ENCODE results near the gene CAPN2.

CAPN2 gene

DNA sequence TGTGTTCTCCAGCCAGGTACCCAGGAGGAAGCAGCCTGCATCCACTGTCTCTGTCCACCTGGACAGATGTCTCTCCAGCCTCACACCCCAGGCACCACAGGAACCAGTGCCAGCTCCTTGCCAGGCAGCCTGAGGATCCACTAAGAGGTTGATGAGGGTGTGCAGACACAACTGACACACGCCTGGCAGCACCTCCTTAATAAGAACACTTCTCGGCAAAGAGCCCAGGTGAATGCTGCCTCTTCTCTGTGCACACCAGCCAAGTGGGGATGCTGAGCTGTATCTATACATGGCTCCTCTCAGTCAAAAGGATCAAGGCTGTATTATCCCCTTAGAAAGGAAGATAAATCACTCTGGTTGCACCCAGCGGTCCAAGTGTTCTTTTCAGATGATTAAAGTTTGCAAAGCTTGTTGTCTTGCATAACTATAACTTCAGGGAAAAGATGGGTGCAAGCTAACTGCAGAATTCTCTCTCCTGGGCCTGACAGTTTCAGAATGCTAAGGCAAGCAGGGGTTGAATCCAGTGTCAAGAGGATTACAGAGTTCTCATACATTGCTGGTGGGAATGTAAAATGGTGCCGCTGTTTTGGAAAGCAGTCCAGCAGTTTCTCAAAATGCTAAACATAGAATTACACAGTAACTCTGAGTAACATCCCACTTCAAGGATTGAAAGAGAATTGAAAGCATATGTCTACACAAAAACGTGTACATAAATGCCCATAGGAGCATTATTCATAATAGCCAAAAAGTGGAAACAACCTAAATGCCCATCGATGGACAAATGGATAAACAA is 43.1 kb upstream of the CAPN2 start (continued):
- TF ChIP-seq, protein P1, sequence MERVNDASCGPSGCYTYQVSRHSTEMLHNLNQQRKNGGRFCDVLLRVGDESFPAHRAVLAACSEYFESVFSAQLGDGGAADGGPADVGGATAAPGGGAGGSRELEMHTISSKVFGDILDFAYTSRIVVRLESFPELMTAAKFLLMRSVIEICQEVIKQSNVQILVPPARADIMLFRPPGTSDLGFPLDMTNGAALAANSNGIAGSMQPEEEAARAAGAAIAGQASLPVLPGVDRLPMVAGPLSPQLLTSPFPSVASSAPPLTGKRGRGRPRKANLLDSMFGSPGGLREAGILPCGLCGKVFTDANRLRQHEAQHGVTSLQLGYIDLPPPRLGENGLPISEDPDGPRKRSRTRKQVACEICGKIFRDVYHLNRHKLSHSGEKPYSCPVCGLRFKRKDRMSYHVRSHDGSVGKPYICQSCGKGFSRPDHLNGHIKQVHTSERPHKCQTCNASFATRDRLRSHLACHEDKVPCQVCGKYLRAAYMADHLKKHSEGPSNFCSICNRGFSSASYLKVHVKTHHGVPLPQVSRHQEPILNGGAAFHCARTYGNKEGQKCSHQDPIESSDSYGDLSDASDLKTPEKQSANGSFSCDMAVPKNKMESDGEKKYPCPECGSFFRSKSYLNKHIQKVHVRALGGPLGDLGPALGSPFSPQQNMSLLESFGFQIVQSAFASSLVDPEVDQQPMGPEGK (tag by site-specific recombination; IDR thresholded peaks at IDR 0.05), result no peak
- TF ChIP-seq, protein P2, sequence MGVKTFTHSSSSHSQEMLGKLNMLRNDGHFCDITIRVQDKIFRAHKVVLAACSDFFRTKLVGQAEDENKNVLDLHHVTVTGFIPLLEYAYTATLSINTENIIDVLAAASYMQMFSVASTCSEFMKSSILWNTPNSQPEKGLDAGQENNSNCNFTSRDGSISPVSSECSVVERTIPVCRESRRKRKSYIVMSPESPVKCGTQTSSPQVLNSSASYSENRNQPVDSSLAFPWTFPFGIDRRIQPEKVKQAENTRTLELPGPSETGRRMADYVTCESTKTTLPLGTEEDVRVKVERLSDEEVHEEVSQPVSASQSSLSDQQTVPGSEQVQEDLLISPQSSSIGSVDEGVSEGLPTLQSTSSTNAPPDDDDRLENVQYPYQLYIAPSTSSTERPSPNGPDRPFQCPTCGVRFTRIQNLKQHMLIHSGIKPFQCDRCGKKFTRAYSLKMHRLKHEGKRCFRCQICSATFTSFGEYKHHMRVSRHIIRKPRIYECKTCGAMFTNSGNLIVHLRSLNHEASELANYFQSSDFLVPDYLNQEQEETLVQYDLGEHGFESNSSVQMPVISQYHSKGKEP (tag by site-specific recombination; IDR thresholded peaks at IDR 0.05), result no peak
- TF ChIP-seq ZNF112 (tag by site-specific recombination; IDR thresholded peaks at IDR 0.05), result no peak

DNA sequence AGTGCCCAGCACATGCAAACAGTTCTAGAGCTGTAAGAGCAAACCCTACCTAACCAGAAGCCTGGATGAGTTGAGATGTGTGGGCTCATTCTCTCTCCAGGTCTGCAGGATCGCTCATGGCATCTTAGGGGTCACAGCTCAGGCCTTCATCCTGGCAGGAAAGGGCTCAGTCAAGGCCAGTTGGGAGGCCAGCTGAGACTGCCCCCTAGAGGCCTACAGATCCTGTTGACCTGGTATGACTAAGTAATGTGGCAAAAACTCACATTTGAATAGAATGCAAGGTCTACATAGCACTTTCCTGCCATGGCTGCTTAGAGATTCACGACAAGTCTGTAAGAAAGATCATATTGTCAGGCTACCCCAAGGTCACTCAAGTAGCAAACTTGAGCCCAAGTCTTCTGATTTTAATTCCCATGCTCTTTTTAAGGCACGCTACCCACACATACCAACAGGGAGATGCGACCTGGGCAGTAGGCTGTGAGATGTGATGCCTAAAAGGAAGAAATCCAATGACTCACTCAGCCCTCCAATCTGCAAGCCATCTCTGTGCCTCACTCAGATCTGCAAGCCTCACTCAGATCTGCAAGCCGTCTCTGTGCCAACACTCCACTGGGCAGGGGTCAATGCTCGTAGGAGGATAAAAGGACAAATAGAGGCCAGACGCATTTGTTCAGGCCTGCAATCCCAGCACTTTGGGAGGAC is 41.7 kb upstream of the CAPN2 start:
- CTCF ChIA-PET, result interaction anchor here (0.5 to 3.6 kb wide), 36 partner anchors 8 to 592 kb away, joined by 3 to 29 read pairs (median 4); no protein-coding TSS in a partner anchor
- H3K27ac ChIP-seq (ENCODE audit: extremely low read depth, low read depth, low read length), result no peak overlapping the region
- TF ChIP-seq, protein P3, sequence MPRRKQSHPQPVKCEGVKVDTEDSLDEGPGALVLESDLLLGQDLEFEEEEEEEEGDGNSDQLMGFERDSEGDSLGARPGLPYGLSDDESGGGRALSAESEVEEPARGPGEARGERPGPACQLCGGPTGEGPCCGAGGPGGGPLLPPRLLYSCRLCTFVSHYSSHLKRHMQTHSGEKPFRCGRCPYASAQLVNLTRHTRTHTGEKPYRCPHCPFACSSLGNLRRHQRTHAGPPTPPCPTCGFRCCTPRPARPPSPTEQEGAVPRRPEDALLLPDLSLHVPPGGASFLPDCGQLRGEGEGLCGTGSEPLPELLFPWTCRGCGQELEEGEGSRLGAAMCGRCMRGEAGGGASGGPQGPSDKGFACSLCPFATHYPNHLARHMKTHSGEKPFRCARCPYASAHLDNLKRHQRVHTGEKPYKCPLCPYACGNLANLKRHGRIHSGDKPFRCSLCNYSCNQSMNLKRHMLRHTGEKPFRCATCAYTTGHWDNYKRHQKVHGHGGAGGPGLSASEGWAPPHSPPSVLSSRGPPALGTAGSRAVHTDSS (tag by site-specific recombination; IDR thresholded peaks at IDR 0.05), result peak; percentile 25; the same call in 1 of the 2 replicates
- TF ChIP-seq ZNF169 (tag by site-specific recombination; IDR thresholded peaks at IDR 0.05) (no peak), TCF7L2 (IDR thresholded peaks at IDR 0.05; ENCODE audit: borderline replicate concordance, low read depth, low read length) (no peak), HOXC10 (CRISPR knock-in tag; IDR thresholded peaks at IDR 0.05) (no peak), ZNF426 (tag by site-specific recombination; IDR thresholded peaks at IDR 0.05) (no peak), ZNF514 (tag by site-specific recombination; IDR thresholded peaks at IDR 0.05) (no peak), ZNF830 (tag by site-specific recombination; IDR thresholded peaks at IDR 0.05; ENCODE audit: low read depth) (no peak), ZBTB48 (tag by site-specific recombination; IDR thresholded peaks at IDR 0.05) (peak; percentile 92), ZNF19 (tag by site-specific recombination; IDR thresholded peaks at IDR 0.05; ENCODE audit: low read depth) (no peak), ZNF837 (tag by site-specific recombination; IDR thresholded peaks at IDR 0.05) (no peak), KLF16 (tag by site-specific recombination; IDR thresholded peaks at IDR 0.05) (no peak), ZSCAN16 (tag by site-specific recombination; IDR thresholded peaks at IDR 0.05) (no peak)
- TF ChIP-seq, protein P4, sequence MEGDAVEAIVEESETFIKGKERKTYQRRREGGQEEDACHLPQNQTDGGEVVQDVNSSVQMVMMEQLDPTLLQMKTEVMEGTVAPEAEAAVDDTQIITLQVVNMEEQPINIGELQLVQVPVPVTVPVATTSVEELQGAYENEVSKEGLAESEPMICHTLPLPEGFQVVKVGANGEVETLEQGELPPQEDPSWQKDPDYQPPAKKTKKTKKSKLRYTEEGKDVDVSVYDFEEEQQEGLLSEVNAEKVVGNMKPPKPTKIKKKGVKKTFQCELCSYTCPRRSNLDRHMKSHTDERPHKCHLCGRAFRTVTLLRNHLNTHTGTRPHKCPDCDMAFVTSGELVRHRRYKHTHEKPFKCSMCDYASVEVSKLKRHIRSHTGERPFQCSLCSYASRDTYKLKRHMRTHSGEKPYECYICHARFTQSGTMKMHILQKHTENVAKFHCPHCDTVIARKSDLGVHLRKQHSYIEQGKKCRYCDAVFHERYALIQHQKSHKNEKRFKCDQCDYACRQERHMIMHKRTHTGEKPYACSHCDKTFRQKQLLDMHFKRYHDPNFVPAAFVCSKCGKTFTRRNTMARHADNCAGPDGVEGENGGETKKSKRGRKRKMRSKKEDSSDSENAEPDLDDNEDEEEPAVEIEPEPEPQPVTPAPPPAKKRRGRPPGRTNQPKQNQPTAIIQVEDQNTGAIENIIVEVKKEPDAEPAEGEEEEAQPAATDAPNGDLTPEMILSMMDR (tag by site-specific recombination; IDR thresholded peaks at IDR 0.05), result peak; percentile 44; the same call in 1 of the 2 replicates
- TF ChIP-seq, protein P5, sequence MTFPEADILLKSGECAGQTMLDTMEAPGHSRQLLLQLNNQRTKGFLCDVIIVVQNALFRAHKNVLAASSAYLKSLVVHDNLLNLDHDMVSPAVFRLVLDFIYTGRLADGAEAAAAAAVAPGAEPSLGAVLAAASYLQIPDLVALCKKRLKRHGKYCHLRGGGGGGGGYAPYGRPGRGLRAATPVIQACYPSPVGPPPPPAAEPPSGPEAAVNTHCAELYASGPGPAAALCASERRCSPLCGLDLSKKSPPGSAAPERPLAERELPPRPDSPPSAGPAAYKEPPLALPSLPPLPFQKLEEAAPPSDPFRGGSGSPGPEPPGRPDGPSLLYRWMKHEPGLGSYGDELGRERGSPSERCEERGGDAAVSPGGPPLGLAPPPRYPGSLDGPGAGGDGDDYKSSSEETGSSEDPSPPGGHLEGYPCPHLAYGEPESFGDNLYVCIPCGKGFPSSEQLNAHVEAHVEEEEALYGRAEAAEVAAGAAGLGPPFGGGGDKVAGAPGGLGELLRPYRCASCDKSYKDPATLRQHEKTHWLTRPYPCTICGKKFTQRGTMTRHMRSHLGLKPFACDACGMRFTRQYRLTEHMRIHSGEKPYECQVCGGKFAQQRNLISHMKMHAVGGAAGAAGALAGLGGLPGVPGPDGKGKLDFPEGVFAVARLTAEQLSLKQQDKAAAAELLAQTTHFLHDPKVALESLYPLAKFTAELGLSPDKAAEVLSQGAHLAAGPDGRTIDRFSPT (tag by site-specific recombination; IDR thresholded peaks at IDR 0.05), result no peak
- TF ChIP-seq, protein P6, sequence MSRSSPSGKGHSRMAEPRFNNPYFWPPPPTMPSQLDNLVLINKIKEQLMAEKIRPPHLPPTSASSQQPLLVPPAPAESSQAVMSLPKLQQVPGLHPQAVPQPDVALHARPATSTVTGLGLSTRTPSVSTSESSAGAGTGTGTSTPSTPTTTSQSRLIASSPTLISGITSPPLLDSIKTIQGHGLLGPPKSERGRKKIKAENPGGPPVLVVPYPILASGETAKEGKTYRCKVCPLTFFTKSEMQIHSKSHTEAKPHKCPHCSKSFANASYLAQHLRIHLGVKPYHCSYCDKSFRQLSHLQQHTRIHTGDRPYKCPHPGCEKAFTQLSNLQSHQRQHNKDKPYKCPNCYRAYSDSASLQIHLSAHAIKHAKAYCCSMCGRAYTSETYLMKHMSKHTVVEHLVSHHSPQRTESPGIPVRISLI (tag by site-specific recombination; IDR thresholded peaks at IDR 0.05), result no peak
- TF ChIP-seq, protein P7, sequence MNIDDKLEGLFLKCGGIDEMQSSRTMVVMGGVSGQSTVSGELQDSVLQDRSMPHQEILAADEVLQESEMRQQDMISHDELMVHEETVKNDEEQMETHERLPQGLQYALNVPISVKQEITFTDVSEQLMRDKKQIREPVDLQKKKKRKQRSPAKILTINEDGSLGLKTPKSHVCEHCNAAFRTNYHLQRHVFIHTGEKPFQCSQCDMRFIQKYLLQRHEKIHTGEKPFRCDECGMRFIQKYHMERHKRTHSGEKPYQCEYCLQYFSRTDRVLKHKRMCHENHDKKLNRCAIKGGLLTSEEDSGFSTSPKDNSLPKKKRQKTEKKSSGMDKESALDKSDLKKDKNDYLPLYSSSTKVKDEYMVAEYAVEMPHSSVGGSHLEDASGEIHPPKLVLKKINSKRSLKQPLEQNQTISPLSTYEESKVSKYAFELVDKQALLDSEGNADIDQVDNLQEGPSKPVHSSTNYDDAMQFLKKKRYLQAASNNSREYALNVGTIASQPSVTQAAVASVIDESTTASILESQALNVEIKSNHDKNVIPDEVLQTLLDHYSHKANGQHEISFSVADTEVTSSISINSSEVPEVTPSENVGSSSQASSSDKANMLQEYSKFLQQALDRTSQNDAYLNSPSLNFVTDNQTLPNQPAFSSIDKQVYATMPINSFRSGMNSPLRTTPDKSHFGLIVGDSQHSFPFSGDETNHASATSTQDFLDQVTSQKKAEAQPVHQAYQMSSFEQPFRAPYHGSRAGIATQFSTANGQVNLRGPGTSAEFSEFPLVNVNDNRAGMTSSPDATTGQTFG (tag by site-specific recombination; IDR thresholded peaks at IDR 0.05; ENCODE audit: borderline replicate concordance), result no peak

More for the DNA sequence above, 41.7 kb upstream of the CAPN2 start:
- POLR2A ChIA-PET, result no interaction called here
- no peaks in the 10 kb centered on the region for H3K36me3 ChIP-seq (ENCODE audit: control insufficient read depth in 2 of 2, insufficient read depth in 1 of 2, low read length in 2 of 2)
- no peak overlapping the region for H3K4me3 ChIP-seq (ENCODE audit: low read depth, low read length)
- H3K9me3 ChIP-seq (ENCODE audit: control insufficient read depth, insufficient read depth, low read depth, low read length), result no peaks in the 10 kb centered on the region
- H3K4me1 ChIP-seq (ENCODE audit: control insufficient read depth, insufficient read depth, low read length), result no peaks in the 10 kb centered on the region

All from HEK293 (cell line).